ENCODE data around the gene SLC35C1.
"Not testable (repeated sequence)": the region's sequence is repeated elsewhere in the genome, so short reads cannot be mapped to it uniquely, and the experiment has no call there.

SLC35C1 gene

GRCh38 chr11:45788887-45789286 is 16.1 kb upstream of the SLC35C1 start:
- no peak for DNase-seq (ENCODE audit: low spot score)

GRCh38 chr11:45791524-45791923 is 13.4 kb upstream of the SLC35C1 start:
- DNase-seq (ENCODE audit: low spot score) = no peak

GRCh38 chr11:45794169-45794568 is 10.8 kb upstream of the SLC35C1 start:
- no peak for DNase-seq (ENCODE audit: low spot score)

- no peak for DNase-seq (ENCODE audit: low spot score)
Measured at GRCh38 chr11:45795379-45795778, 9.6 kb upstream of the SLC35C1 start.

GRCh38 chr11:45796461-45796861 is 8.5 kb upstream of the SLC35C1 start:
- DNase-seq (ENCODE audit: low spot score) = no peak

GRCh38 chr11:45798793-45799441 is 6.0 kb upstream of the SLC35C1 start:
- no peak for DNase-seq (ENCODE audit: low spot score)

GRCh38 chr11:45799562-45799961 is 5.4 kb upstream of the SLC35C1 start:
- DNase-seq (ENCODE audit: low spot score) = no peak

- DNase-seq (ENCODE audit: low spot score) = no peak
Measured at GRCh38 chr11:45800261-45800660, 4.7 kb upstream of the SLC35C1 start.

- peak; percentile 38 for DNase-seq (ENCODE audit: low spot score)
Measured at GRCh38 chr11:45801723-45802315, 3.1 kb upstream of the SLC35C1 start.

GRCh38 chr11:45802531-45803317 is 2.2 kb upstream of the SLC35C1 start:
- DNase-seq (ENCODE audit: low spot score) = no peak

GRCh38 chr11:45803971-45804760 is 783 bp upstream of the SLC35C1 start:
- DNase-seq (ENCODE audit: low spot score) = peak; percentile 49

- DNase-seq (ENCODE audit: low spot score) = no peak
Measured at GRCh38 chr11:45805305-45806071, 539 bp downstream of the SLC35C1 start.

GRCh38 chr11:45806072-45806933 is 1.4 kb downstream of the SLC35C1 start:
- no peak for DNase-seq (ENCODE audit: low spot score)

GRCh38 chr11:45806937-45807791 is 2.2 kb downstream of the SLC35C1 start:
- DNase-seq (ENCODE audit: low spot score) = no peak

- no peak for DNase-seq (ENCODE audit: low spot score)
Measured at GRCh38 chr11:45807792-45808238, 2.9 kb downstream of the SLC35C1 start.

- DNase-seq (ENCODE audit: low spot score) = not testable (repeated sequence)
Measured at GRCh38 chr11:45808427-45808826, 3.5 kb downstream of the SLC35C1 start.

GRCh38 chr11:45809456-45810395 is 4.8 kb downstream of the SLC35C1 start:
- no peak for DNase-seq (ENCODE audit: low spot score)

- DNase-seq (ENCODE audit: low spot score) = no peak
Measured at GRCh38 chr11:45810431-45811108, 5.6 kb downstream of the SLC35C1 start.
